Iris pigment epithelial cell (primary cell): ENCODE data around the gene TMX1.

ENCODE experiments used
- DNase-seq: peaks from one replicate; pipeline ENCODE4 v3.0.0-alpha.2; 2011; ENCODE audit warnings: low read depth

The TMX1 gene

GRCh38 chr14:51242545-51243490 lies 2.8 kb downstream of the TMX1 start:
- DNase-seq = no peak

- DNase-seq = no peak
Measured at GRCh38 chr14:51244591-51244990, 4.5 kb downstream of the TMX1 start.

- no peak for DNase-seq
Measured at GRCh38 chr14:51246032-51246431, 6.0 kb downstream of the TMX1 start.

GRCh38 chr14:51248016-51248987 lies 8.3 kb downstream of the TMX1 start:
- DNase-seq = no peak

GRCh38 chr14:51251486-51251885 lies 11.4 kb downstream of the TMX1 start:
- no peak for DNase-seq

GRCh38 chr14:51253880-51254279 lies 13.8 kb downstream of the TMX1 start:
- no peak for DNase-seq

- no peak for DNase-seq
Measured at GRCh38 chr14:51258280-51258679, 18.2 kb downstream of the TMX1 start.

GRCh38 chr14:51258788-51259187 lies 18.7 kb downstream of the TMX1 start:
- DNase-seq = no peak

- DNase-seq = no peak
Measured at GRCh38 chr14:51260225-51260624, 20.2 kb downstream of the TMX1 start.

GRCh38 chr14:51261151-51261550 lies 21.1 kb downstream of the TMX1 start:
- DNase-seq = peak; percentile 63

- DNase-seq = no peak
Measured at GRCh38 chr14:51262868-51263267, 22.8 kb downstream of the TMX1 start.

- no peak for DNase-seq
Measured at GRCh38 chr14:51269634-51270033, 29.6 kb downstream of the TMX1 start.

- no peak for DNase-seq
Measured at GRCh38 chr14:51276605-51277004, 36.6 kb downstream of the TMX1 start.

- DNase-seq = no peak
Measured at GRCh38 chr14:51277753-51278415, 37.8 kb downstream of the TMX1 start.

- no peak for DNase-seq
Measured at GRCh38 chr14:51282517-51282916, 42.5 kb downstream of the TMX1 start.

GRCh38 chr14:51283402-51284085 lies 43.5 kb downstream of the TMX1 start:
- peak; percentile 89 for DNase-seq

GRCh38 chr14:51284241-51284640 lies 44.2 kb downstream of the TMX1 start:
- no peak for DNase-seq

GRCh38 chr14:51285120-51285519 lies 45.1 kb downstream of the TMX1 start:
- no peak for DNase-seq

- DNase-seq = no peak
Measured at GRCh38 chr14:51289169-51289568, 49.1 kb downstream of the TMX1 start.

GRCh38 chr14:51290132-51290531 lies 50.1 kb downstream of the TMX1 start:
- no peak for DNase-seq

- no peak for DNase-seq
Measured at GRCh38 chr14:51291016-51291415, 51.0 kb downstream of the TMX1 start.
